ENCODE results near the gene EMC8.
A peak's percentile ranks its signal among the peaks of the same experiment; 100 is the strongest.

The EMC8 gene

DNA sequence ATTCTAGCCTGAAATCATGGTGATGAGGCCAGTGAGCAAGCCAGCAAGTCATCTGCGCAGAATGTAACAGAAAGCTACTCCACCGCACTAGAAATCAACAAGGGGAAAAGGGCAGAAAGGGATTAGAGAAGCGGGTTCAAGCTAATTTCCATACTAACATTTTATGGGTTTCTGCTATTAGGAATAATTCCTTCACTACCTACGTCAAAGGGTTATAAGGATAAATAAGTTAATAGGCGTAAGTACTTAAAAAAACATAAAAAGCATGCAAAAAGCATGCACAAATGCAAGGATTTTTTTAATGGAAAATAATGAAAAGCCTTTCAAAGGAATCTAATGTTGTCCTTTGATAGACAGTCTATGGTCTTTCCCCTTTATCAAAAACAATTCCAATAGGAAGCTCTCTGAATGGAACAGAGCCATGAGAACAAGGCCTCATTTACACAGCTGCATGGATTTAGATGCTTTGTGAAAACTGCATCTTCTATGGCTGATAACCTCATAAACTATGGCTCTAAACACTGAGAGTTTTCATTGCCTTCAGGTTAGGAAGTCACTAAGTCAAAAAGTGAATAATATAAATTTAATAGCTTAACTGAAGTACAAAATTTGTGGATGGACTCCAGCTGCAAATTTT lies 5.6 kb downstream of the EMC8 start:
- Mint-ChIP-seq H3K27me3 (ENCODE audit: low read depth) (no peaks in the 10 kb centered on the region), H3K4me3 (peak overlapping the region in 1 of 3 experiments; percentile 16), H3K36me3 (ENCODE audit: low read depth) (peaks cover 62% of the 10 kb centered on the region), H3K9me3 (no peaks in the 10 kb centered on the region), H3K27ac (no peak overlapping the region), H3K4me1 (peaks cover 10% of the 10 kb centered on the region)
- TF ChIP-seq, protein P1, sequence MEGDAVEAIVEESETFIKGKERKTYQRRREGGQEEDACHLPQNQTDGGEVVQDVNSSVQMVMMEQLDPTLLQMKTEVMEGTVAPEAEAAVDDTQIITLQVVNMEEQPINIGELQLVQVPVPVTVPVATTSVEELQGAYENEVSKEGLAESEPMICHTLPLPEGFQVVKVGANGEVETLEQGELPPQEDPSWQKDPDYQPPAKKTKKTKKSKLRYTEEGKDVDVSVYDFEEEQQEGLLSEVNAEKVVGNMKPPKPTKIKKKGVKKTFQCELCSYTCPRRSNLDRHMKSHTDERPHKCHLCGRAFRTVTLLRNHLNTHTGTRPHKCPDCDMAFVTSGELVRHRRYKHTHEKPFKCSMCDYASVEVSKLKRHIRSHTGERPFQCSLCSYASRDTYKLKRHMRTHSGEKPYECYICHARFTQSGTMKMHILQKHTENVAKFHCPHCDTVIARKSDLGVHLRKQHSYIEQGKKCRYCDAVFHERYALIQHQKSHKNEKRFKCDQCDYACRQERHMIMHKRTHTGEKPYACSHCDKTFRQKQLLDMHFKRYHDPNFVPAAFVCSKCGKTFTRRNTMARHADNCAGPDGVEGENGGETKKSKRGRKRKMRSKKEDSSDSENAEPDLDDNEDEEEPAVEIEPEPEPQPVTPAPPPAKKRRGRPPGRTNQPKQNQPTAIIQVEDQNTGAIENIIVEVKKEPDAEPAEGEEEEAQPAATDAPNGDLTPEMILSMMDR (IDR thresholded peaks at IDR 0.05; ENCODE audit: unreplicated experiment in 3 of 3), result no peak

DNA sequence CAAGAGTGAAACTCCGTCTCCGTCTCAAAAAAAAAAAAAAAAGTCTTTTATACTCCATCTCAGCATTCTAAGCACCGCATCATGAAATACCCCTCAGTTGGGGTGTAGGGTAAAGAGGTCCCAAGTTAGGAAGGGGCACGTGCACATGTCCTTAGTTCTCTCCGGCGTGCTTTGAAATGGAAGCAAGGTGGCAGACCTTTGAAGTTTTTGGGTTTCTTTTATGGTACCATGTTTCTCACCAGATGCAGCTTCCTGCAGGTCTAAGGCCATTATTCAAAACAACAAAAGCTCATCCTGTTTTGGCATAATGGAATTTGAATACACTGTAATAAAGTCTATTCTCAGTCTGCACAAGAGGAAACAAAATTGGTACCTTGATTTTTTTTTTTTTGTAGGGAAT lies 9.6 kb downstream of the EMC8 start:
- Mint-ChIP-seq H3K4me1 (no peaks in the 10 kb centered on the region), H3K9me3 (no peaks in the 10 kb centered on the region), H3K36me3 (ENCODE audit: low read depth) (peaks cover 72% of the 10 kb centered on the region), H3K27ac (no peak overlapping the region), H3K4me3 (no peak overlapping the region), H3K27me3 (ENCODE audit: low read depth) (no peaks in the 10 kb centered on the region)
- TF ChIP-seq, protein P1 (IDR thresholded peaks at IDR 0.05; ENCODE audit: unreplicated experiment in 3 of 3), result no peak

DNA sequence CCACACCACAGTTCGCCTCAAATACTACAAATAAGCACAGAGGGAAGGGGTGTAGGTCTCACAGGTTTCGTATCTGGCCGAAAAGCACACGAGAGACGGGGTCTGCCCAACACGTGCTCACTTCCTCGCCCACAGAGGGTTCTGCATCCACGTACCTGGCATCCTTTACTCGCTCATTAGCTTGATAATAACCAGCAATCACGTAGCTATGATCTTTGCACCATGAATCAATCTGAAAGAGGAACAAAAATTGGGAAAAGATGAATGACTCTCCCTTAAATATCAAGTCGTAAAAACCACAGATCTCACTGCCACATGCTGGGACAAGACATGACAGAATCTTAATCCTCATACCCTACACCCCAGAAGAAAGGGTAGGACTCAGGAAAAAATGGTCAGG lies 10.5 kb downstream of the EMC8 start:
- peaks cover 62% of the 10 kb centered on the region for H3K36me3 Mint-ChIP-seq (ENCODE audit: low read depth)
- no peaks in the 10 kb centered on the region for H3K4me1 Mint-ChIP-seq
- H3K27ac Mint-ChIP-seq, result no peak overlapping the region
- no peaks in the 10 kb centered on the region for H3K27me3 Mint-ChIP-seq (ENCODE audit: low read depth)
- TF ChIP-seq, protein P1 (IDR thresholded peaks at IDR 0.05; ENCODE audit: unreplicated experiment in 3 of 3), result no peak
- no peak overlapping the region for H3K4me3 Mint-ChIP-seq
- no peaks in the 10 kb centered on the region for H3K9me3 Mint-ChIP-seq

DNA sequence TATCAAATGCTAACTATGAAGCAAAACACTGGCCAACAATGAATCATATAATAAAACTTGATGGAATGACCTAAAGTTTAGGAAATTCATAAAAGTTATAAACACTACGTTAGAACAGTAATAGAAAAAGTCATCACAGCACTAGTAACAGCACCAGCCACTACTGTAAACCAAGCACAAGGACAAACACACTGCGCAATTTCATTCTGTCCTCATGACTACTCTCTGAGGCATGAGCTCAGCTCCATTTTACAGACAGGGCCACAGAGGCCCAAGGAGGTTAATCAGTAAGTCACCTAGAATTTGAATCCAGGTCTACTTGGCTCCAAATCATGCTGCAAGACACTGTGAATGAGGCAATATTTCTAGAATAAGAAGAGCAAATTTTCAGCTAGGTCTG lies 13.4 kb downstream of the EMC8 start:
- H3K27ac Mint-ChIP-seq, result no peak overlapping the region
- no peaks in the 10 kb centered on the region for H3K9me3 Mint-ChIP-seq
- peaks cover 41% of the 10 kb centered on the region for H3K36me3 Mint-ChIP-seq (ENCODE audit: low read depth)
- TF ChIP-seq, protein P1 (IDR thresholded peaks at IDR 0.05; ENCODE audit: unreplicated experiment in 3 of 3), result no peak
- H3K4me3 Mint-ChIP-seq, result no peak overlapping the region
- H3K4me1 Mint-ChIP-seq, result no peaks in the 10 kb centered on the region
- H3K27me3 Mint-ChIP-seq (ENCODE audit: low read depth), result no peaks in the 10 kb centered on the region

DNA sequence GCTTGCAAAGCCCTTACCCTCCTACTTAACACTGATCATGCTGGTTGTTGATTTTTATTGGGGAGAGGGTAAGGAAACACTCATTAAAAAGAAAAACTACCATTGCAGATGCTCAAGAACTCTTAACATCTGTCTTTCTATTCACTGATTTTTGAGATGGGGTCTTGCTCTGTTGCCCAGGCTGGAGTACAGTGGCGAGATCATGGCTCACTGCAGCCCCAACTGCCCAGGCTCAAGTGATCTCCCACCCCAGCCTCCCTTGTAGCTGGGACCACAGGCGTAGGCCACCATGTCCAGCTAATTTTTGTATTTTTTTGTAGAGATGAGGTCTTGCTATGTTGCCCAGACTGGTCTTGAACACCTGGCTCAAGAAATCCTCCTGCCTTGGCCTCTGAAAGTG lies 14.5 kb downstream of the EMC8 start:
- Mint-ChIP-seq H3K27me3 (ENCODE audit: low read depth) (no peaks in the 10 kb centered on the region), H3K4me1 (no peaks in the 10 kb centered on the region), H3K9me3 (no peaks in the 10 kb centered on the region), H3K4me3 (no peak overlapping the region), H3K27ac (no peak overlapping the region), H3K36me3 (ENCODE audit: low read depth) (peaks cover 42% of the 10 kb centered on the region)
- TF ChIP-seq, protein P1 (IDR thresholded peaks at IDR 0.05; ENCODE audit: unreplicated experiment in 3 of 3), result no peak

DNA sequence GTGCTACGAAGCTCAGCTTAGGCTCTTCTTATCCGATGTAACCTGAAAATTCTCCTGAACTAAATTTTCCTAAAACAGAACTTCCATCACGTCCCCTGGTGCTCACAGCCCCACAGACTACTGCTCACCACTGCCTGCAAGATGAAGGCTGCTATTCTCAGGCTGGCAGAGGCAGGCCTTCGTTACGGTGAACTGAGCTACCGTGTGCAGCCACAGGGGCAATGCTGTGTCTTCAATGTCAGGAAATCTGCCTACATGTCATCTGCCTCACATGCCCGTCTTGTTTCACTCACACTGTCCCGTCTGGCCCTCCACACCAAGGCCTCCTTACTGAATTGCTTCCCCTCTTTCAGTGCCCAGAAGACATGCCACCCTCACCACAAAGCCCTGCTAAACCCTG lies 15.9 kb downstream of the EMC8 start:
- TF ChIP-seq, protein P1 (IDR thresholded peaks at IDR 0.05; ENCODE audit: unreplicated experiment in 3 of 3), result no peak
- H3K27ac Mint-ChIP-seq, result no peak overlapping the region
- no peaks in the 10 kb centered on the region for H3K27me3 Mint-ChIP-seq (ENCODE audit: low read depth)
- no peaks in the 10 kb centered on the region for H3K4me1 Mint-ChIP-seq
- peaks cover 51% of the 10 kb centered on the region for H3K36me3 Mint-ChIP-seq (ENCODE audit: low read depth)
- H3K4me3 Mint-ChIP-seq, result no peak overlapping the region
- no peaks in the 10 kb centered on the region for H3K9me3 Mint-ChIP-seq

Measured in nephron (organoid).